Mononuclear cell (primary cell): ENCODE measurements around the gene TMEM198. TPM values are rescaled to one million over a fixed set of nuclear protein-coding genes. Genes with fewer than 3 reads are reported as not detected.

Experiments
- H3K27me3 ChIP-seq: 2 replicates; pipeline ENCODE4 v1.6.0; 2011; ENCODE audit warnings: low read length, control low read depth; ENCODE audit not compliant: insufficient read depth
- H3K4me1 ChIP-seq: 2 replicates; pipeline ENCODE4 v1.5.1; 2011; ENCODE audit warnings: mild to moderate bottlenecking, low read length, control low read depth; ENCODE audit not compliant: insufficient read depth
- H3K4me3 ChIP-seq: 2 replicates; pipeline ENCODE4 v1.5.1; 2011; ENCODE audit warnings: mild to moderate bottlenecking, low read length, moderate library complexity
- H3K9me3 ChIP-seq: 2 replicates; pipeline ENCODE4 v1.5.1; 2011; ENCODE audit warnings: low read depth, mild to moderate bottlenecking, control low read depth, low read length
- total RNA-seq: library from RNA; depleted of rRNA; stranded (reverse); fragments of >200 nt; gene quantifications from one replicate; pipeline ENCODE4 v1.2.3, GENCODE V29; 2012

The TMEM198 gene
- total RNA-seq, 1 donor: not detected

GRCh38 chr2:219515874-219516629 lies 27.8 kb upstream of the TMEM198 start:
- Histone ChIP-seq H3K4me3 (no peak overlapping the region), H3K9me3 (no peaks in the 10 kb centered on the region), H3K4me1 (no peaks in the 10 kb centered on the region), H3K27me3 (peaks cover 36% of the 10 kb centered on the region)

DNA sequence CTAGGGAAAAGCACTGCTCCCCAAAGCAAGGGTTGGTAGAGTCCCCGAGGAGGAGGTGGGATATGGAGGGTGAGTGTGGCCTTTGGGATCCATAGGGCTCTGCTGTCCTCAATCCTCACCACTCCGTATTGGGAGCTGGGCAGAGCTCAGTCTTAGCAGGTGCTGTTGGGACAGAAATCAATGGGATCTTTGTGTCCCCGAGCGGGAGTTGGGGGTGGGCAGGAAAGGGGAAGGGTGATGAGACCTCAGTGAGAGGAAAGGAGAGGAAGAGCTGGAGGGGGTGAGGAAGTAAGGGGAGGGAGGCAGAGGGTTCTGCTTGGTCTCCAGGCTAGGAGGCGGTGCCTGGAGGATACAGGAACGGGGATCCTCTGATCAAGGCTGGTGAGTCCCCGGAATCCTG lies 26.9 kb upstream of the TMEM198 start:
- Histone ChIP-seq H3K27me3 (peaks cover 40% of the 10 kb centered on the region), H3K4me1 (no peaks in the 10 kb centered on the region), H3K9me3 (no peaks in the 10 kb centered on the region), H3K4me3 (no peak overlapping the region)

- Histone ChIP-seq H3K4me3 (no peak overlapping the region), H3K27me3 (peaks cover 36% of the 10 kb centered on the region), H3K9me3 (no peaks in the 10 kb centered on the region), H3K4me1 (no peaks in the 10 kb centered on the region)
These were observed 25.7 kb upstream of the TMEM198 start for GRCh38 chr2:219517954-219518778.

DNA sequence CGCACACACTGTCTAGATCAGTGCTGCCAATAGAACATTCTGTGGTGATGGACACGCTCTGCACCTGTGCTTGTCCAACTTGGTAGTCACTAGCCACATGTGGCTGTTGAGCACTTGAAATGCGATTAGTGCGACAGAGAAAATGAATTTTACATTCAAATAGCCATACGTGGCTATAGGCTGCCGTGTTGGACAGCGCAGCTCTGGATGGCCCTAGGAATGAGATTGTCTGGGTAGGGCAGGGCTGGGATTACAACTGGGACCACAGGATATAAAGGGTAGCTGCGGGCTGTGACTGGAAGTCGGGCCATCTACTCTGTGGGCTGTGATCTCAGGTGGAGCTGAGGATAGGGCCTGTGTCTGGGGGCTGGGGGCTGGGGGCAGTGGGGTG lies 24.3 kb upstream of the TMEM198 start:
- no peaks in the 10 kb centered on the region for H3K4me1 ChIP-seq
- H3K9me3 ChIP-seq: no peaks in the 10 kb centered on the region
- peaks cover 38% of the 10 kb centered on the region for H3K27me3 ChIP-seq
- no peak overlapping the region for H3K4me3 ChIP-seq

- H3K4me1 ChIP-seq: no peaks in the 10 kb centered on the region
- peaks cover 39% of the 10 kb centered on the region for H3K27me3 ChIP-seq
- H3K4me3 ChIP-seq: no peak overlapping the region
- no peaks in the 10 kb centered on the region for H3K9me3 ChIP-seq
These were observed 23.7 kb upstream of the TMEM198 start for GRCh38 chr2:219520079-219520478.

GRCh38 chr2:219521066-219521880 lies 22.6 kb upstream of the TMEM198 start:
- Histone ChIP-seq H3K9me3 (no peaks in the 10 kb centered on the region), H3K4me3 (no peak overlapping the region), H3K4me1 (no peaks in the 10 kb centered on the region), H3K27me3 (peaks cover 42% of the 10 kb centered on the region)

GRCh38 chr2:219522111-219523030 lies 21.5 kb upstream of the TMEM198 start:
- Histone ChIP-seq H3K4me1 (no peaks in the 10 kb centered on the region), H3K4me3 (no peak overlapping the region), H3K27me3 (peaks cover 42% of the 10 kb centered on the region), H3K9me3 (no peaks in the 10 kb centered on the region)

- Histone ChIP-seq H3K27me3 (peaks cover 45% of the 10 kb centered on the region), H3K4me3 (no peak overlapping the region), H3K9me3 (no peaks in the 10 kb centered on the region)
These were observed 20.7 kb upstream of the TMEM198 start for GRCh38 chr2:219523031-219523671.

DNA sequence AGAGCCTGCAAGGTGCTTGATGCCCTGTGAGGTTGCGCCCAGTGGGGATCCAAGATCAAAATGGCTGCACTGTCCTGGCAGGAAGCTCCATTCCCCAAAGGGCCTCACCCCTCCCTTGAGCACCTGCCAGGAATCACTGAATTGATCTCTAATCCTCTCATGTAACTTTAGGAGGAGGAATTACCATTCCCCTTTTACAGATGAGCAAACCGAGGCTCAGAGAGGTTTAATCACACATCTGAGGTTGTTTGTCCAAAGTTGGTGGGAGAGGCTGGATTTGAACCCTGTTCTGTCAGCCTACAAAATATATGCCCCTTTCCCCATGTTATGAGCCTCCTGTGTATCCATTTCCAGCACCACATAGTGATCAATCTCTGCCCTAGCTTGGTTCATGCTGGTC lies 19.0 kb upstream of the TMEM198 start:
- Histone ChIP-seq H3K27me3 (peaks cover 56% of the 10 kb centered on the region), H3K4me1 (no peaks in the 10 kb centered on the region), H3K4me3 (no peak overlapping the region), H3K9me3 (no peaks in the 10 kb centered on the region)

More at GRCh38 chr2:219523031-219523671, 20.7 kb upstream of the TMEM198 start:
- H3K4me1 ChIP-seq: no peaks in the 10 kb centered on the region

DNA sequence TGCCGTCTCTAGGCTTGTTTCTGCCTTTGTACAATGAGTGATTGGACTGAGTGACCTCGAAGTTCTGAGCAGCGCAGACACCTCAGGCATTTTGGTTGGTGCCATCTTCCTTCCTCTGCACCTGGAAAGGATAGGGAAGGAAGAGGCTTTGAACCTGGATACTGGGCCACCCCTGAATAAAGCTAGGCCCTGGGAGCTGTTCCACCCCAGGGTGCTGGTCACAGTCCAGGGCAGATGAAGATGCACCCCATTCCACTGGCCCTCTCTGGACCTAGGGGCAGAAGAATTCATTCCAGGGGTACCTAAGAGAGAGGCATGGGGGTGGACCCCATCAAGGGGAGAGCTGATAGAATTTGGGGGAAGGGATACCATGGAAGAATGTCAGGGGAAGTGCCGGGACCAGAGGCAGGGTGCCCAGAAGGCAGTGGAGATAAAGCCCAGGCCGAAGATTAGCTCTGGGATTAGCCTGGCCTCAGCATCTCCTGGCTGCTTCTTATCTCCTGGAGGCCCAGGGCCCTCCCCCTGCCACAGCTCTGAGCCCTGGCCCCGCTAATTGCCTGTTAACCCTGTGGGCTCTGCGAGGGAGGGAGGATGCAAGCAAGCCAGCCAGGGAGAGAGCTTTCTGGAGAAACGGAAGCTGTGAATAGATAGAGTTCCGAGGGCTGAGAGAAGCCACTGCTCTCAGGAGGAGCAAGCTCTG lies 18.1 kb upstream of the TMEM198 start:
- Histone ChIP-seq H3K9me3 (no peaks in the 10 kb centered on the region), H3K4me3 (no peak overlapping the region), H3K27me3 (peaks cover 61% of the 10 kb centered on the region), H3K4me1 (no peaks in the 10 kb centered on the region)

DNA sequence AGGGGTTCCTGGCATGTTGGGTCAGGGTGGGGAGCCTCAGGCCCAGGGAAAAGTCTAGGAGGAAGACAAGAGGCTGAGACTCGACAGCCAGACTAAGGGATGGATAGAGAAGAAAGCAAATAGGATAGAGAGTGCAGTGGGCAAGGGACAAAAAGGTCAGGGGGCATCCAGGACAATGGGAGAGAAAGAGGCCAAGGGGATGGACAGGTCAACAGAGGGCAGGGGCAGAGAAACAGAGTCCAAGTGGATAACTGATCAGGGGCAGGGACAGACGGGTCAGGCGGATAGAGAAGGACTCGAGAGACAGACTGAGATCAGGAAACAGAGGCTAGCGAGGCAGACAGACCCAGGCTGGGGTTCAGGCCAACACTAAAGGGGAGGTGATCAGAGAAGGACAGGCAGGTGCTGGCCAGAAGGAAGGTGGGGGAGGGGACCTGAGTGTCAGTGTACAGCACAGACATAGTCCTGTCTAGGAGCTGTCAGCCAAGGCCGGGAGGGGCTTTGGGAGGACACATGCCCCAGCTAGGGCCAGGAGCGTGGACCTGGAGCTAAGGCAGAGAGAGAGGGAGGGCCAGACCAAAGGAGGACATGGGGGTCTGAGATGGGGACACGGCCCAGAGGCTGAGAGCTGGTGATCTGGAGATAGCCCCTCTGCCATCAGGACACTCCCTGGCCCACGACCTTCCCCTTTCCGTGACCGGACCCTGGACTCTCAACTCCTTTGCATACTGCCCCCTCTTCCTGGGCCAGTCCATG lies 17.3 kb upstream of the TMEM198 start:
- H3K27me3 ChIP-seq: peaks cover 55% of the 10 kb centered on the region
- no peaks in the 10 kb centered on the region for H3K9me3 ChIP-seq
- no peaks in the 10 kb centered on the region for H3K4me1 ChIP-seq
- no peak overlapping the region for H3K4me3 ChIP-seq

DNA sequence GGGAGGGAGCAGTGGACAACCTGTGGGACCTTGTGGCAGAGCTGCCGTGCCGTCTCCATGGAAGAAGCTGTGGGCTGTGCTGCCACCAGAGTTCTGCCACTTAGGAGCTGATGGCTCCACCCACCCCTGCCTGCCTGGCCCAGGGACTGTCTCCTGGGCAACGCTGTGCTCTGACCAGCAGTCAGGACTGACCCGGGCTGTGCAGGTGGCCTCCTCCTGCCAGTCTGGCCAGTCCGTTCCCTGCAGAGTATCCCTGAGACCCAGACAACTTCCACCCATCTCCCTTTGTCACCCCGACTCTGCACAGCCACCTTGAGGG lies 16.8 kb upstream of the TMEM198 start:
- peaks cover 49% of the 10 kb centered on the region for H3K27me3 ChIP-seq
- H3K4me1 ChIP-seq: no peaks in the 10 kb centered on the region
- H3K4me3 ChIP-seq: no peak overlapping the region
- H3K9me3 ChIP-seq: no peaks in the 10 kb centered on the region

DNA sequence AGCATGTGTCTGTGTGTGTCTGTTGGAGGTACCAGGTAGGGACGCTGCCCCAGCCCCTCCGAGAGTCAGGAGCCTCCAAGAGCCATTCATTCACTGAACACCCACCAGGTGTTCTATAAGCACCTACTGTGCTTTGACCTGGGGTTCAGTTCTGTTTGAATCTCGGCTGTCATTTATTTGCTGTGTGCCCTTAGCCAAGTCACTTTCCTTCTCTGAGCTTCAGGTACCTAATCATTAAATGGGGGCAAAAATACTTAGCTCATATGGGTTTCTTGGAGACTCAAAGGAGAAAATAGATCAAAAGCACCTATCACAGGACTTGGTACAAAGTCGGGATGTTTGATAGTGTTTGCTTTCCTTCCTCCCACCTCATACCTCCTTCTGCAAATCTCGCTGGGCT lies 16.4 kb upstream of the TMEM198 start:
- Histone ChIP-seq H3K4me1 (no peaks in the 10 kb centered on the region), H3K4me3 (no peak overlapping the region), H3K9me3 (no peaks in the 10 kb centered on the region), H3K27me3 (peaks cover 48% of the 10 kb centered on the region)
